Mesenchymal stem cell (in vitro differentiated cells and primary cell): ENCODE results near the gene ZDHHC9.

Source experiments
- DNase-seq: peaks from one replicate; pipeline ENCODE4 v3.0.0-alpha.2; 2013
- H2AFZ ChIP-seq: one replicate; pipeline ENCODE4 v1.6.1; 2013; ENCODE audit warnings: low read depth, mild to moderate bottlenecking, control low read depth, inconsistent platforms, low read length, moderate library complexity
- H2AK5ac ChIP-seq: 2 replicates; pipeline ENCODE4 v1.6.1; 2013; ENCODE audit warnings: low read length, moderate library complexity, mild to moderate bottlenecking, inconsistent platforms; ENCODE audit not compliant: severe bottlenecking
- H2BK120ac ChIP-seq: one replicate; pipeline ENCODE4 v1.6.1; 2013; ENCODE audit warnings: low read depth, mild to moderate bottlenecking, inconsistent platforms, low read length, moderate library complexity
- H2BK12ac ChIP-seq, 2 experiments: one replicate each; pipeline ENCODE4 v1.6.1; 2013; ENCODE audit warnings: inconsistent platforms in 2 of 2, low read length in 2 of 2, mild to moderate bottlenecking in 2 of 2, moderate library complexity in 2 of 2, control low read depth in 1 of 2
- H2BK15ac ChIP-seq: one replicate; pipeline ENCODE4 v1.6.1; 2013; ENCODE audit warnings: mild to moderate bottlenecking, low read depth, inconsistent platforms; ENCODE audit not compliant: poor library complexity, severe bottlenecking
- H2BK5ac ChIP-seq: 2 replicates; pipeline ENCODE4 v1.6.1; 2013; ENCODE audit warnings: low read depth, mild to moderate bottlenecking, low read length, control low read depth, inconsistent platforms; ENCODE audit not compliant: poor library complexity, severe bottlenecking
- H3K14ac ChIP-seq, 2 experiments: one replicate each; pipeline ENCODE4 v1.6.1; 2013; ENCODE audit warnings: inconsistent platforms in 2 of 2, low read length in 2 of 2, control low read depth in 1 of 2, mild to moderate bottlenecking in 1 of 2, moderate library complexity in 1 of 2
- H3K18ac ChIP-seq, 2 experiments: one replicate each; pipeline ENCODE4 v1.6.1; 2013; ENCODE audit warnings: inconsistent platforms in 2 of 2, low read length in 2 of 2, control low read depth in 1 of 2, low read depth in 1 of 2, mild to moderate bottlenecking in 1 of 2
- H3K23ac ChIP-seq, 2 experiments: one replicate each; pipeline ENCODE4 v1.6.1; 2013; ENCODE audit warnings: inconsistent platforms in 2 of 2, low read length in 2 of 2, mild to moderate bottlenecking in 2 of 2, moderate library complexity in 2 of 2, control low read depth in 1 of 2
- H3K27ac ChIP-seq: 2 replicates; pipeline ENCODE4 v1.5.1; 2013; ENCODE audit warnings: mild to moderate bottlenecking, moderate library complexity, low read length, control low read depth, inconsistent platforms; ENCODE audit not compliant: poor library complexity, severe bottlenecking
- H3K27me3 ChIP-seq, 2 experiments: 2 replicates each; pipeline versions ENCODE4 v1.6.1 to v1.7.0; 2013; ENCODE audit warnings: low read length in 2 of 2, mild to moderate bottlenecking in 2 of 2, moderate library complexity in 2 of 2, control low read depth in 1 of 2, inconsistent platforms in 1 of 2; ENCODE audit not compliant: control insufficient read depth in 1 of 2, insufficient read depth in 1 of 2
- H3K36me3 ChIP-seq, 2 experiments: 2 replicates each; pipeline versions ENCODE4 v1.6.1 to v1.7.0; 2013; ENCODE audit warnings: low read length in 2 of 2, control low read depth in 1 of 2, inconsistent platforms in 1 of 2, low read depth in 1 of 2, mild to moderate bottlenecking in 1 of 2; ENCODE audit not compliant: insufficient read depth in 2 of 2, control insufficient read depth in 1 of 2
- H3K4ac ChIP-seq, 2 experiments: one replicate each; pipeline ENCODE4 v1.6.1; 2013; ENCODE audit warnings: inconsistent platforms in 2 of 2, low read length in 2 of 2, mild to moderate bottlenecking in 2 of 2, moderate library complexity in 2 of 2, control low read depth in 1 of 2, low read depth in 1 of 2
- H3K4me1 ChIP-seq: 2 replicates; pipeline ENCODE4 v1.6.1; 2013; ENCODE audit warnings: low read depth, low read length, control low read depth; ENCODE audit not compliant: control insufficient read depth, insufficient read depth
- H3K4me2 ChIP-seq: 2 replicates; pipeline ENCODE4 v1.6.1; 2013; ENCODE audit warnings: low read length, mild to moderate bottlenecking, inconsistent platforms; ENCODE audit not compliant: poor library complexity, severe bottlenecking
- H3K4me3 ChIP-seq, 2 experiments: 2 replicates each; pipeline versions ENCODE4 v1.5.1 to v1.7.0; 2013; ENCODE audit warnings: low read length in 2 of 2, mild to moderate bottlenecking in 2 of 2, control low read depth in 1 of 2, low read depth in 1 of 2; ENCODE audit not compliant: insufficient read depth in 1 of 2
- H3K79me1 ChIP-seq: replicated peaks from 2 replicates; pipeline ENCODE4 v1.6.1; 2013; ENCODE audit warnings: mild to moderate bottlenecking, control low read depth, low read length, inconsistent platforms; ENCODE audit not compliant: poor library complexity, severe bottlenecking
- H3K9ac ChIP-seq: 2 replicates; pipeline ENCODE4 v1.7.0; 2013; ENCODE audit warnings: mild to moderate bottlenecking, low read length, moderate library complexity
- H3K9me3 ChIP-seq: 2 replicates; pipeline ENCODE4 v1.7.0; 2013; ENCODE audit warnings: mild to moderate bottlenecking, low read length; ENCODE audit not compliant: control insufficient read depth
- H4K8ac ChIP-seq: one replicate; pipeline ENCODE4 v1.6.1; 2013; ENCODE audit warnings: inconsistent platforms, mild to moderate bottlenecking, low read length, moderate library complexity
- H4K91ac ChIP-seq: one replicate; pipeline ENCODE4 v1.6.1; 2013; ENCODE audit warnings: mild to moderate bottlenecking, low read length, inconsistent platforms
- WGBS: methylation state at CpG from one replicate; pipeline ENCODE4 v1.1.7; 2013; ENCODE audit warnings: mixed read lengths; 5-methylcytosine and 5-hydroxymethylcytosine counted together

The ZDHHC9 gene

DNA sequence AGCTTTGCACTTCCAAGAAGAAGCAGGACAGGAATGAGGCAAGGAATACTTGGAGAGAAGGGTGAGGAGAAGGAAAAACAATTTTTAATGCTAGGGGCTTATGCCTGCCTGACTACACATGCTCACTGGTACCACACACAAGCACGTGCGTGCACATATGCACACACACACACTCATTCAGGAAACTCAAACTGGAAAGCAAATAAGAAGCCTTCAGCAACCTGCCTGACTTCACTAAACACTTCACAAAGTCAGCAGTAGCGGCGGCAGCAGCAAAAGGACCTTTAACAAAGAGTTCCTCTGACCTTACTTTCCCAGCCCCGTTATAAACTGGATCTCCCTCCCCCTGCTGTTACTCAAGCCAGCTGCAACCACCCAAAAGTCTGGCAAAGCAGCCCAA lies 3.3 kb downstream of the ZDHHC9 start:
- no peak for DNase-seq
- WGBS, result 80% methylated on average over 5 of the region's 5 CpGs

GRCh38 chrX:129836827-129837226 lies 6.9 kb downstream of the ZDHHC9 start:
- Histone ChIP-seq H3K4me1 (peaks cover 6% of the 10 kb centered on the region), H3K23ac (no peak overlapping the region), H3K4me3 (no peak overlapping the region), H2BK5ac (no peak overlapping the region), H2AFZ (no peak overlapping the region), H3K9ac (no peak overlapping the region), H2AK5ac (no peak overlapping the region), H3K18ac (no peak overlapping the region), H4K91ac (no peak overlapping the region), H2BK12ac (no peak overlapping the region), H4K8ac (no peak overlapping the region), H2BK15ac (no peak overlapping the region), H3K79me1 (peaks cover 7% of the 10 kb centered on the region), H3K4me2 (no peak overlapping the region), H3K27me3 (peaks cover 0 to 17% of the 10 kb centered on the region in 2 experiments), H3K9me3 (no peaks in the 10 kb centered on the region), H3K14ac (no peak overlapping the region), H3K36me3 (peaks cover 0 to 33% of the 10 kb centered on the region in 2 experiments), H3K4ac (no peak overlapping the region), H3K27ac (no peak overlapping the region), H2BK120ac (no peak overlapping the region)
- WGBS, result no CpG with 5 or more reads among the region's 3 CpGs
- DNase-seq, result no peak

More for the DNA sequence above, 3.3 kb downstream of the ZDHHC9 start:
- Histone ChIP-seq H3K4ac (no peak overlapping the region), H3K4me3 (peak overlapping the region in 1 of 2 experiments; percentile 59), H3K4me2 (no peak overlapping the region), H4K91ac (no peak overlapping the region), H3K23ac (no peak overlapping the region), H2AFZ (no peak overlapping the region), H3K79me1 (peaks cover 7% of the 10 kb centered on the region), H2BK12ac (no peak overlapping the region), H3K14ac (no peak overlapping the region), H3K4me1 (peaks cover 4% of the 10 kb centered on the region), H3K9ac (peak overlapping the region; percentile 44), H3K9me3 (no peaks in the 10 kb centered on the region), H3K27ac (no peak overlapping the region), H2AK5ac (no peak overlapping the region), H2BK120ac (no peak overlapping the region), H3K18ac (no peak overlapping the region), H3K36me3 (peaks cover 0 to 34% of the 10 kb centered on the region in 2 experiments), H4K8ac (no peak overlapping the region), H2BK5ac (no peak overlapping the region), H2BK15ac (no peak overlapping the region), H3K27me3 (peaks cover 0 to 19% of the 10 kb centered on the region in 2 experiments)

DNA sequence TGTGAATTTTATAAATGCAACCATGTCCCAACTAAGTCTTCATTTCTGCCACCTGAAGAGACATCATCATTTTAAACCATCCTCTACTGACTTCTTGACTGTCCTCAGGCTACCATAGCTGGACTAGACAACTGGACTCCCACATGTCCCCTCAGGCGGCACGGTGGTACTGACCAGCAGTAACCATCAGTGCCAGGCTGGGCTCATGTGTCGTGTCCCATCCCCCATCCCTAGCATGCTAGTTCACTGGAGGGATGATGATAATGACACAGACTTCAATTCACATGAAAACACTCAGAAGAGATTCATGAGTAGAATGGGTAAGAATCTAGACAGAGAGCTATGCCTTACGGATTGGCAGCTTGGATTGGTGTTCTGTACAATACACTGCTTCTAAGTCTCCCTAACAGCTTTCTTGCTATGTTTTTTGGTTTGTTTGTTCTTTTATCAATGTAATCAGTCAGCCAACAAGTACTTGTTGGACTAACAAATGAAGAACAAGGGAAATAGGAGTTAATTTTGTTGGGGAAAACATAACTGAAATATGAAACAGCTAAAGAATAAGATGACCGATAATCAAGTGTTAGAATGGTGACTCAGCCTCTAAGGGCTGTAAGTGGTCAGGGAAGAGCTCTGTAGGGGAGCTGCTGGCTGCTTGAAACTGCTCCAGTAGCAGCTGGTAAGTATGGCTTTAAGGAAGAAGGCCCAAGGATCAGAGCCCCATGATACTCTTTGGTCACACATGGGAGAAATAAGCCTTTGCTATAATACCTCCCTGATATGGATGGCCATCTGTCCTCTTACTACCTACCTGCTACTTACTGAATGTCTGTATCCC lies 10.3 kb downstream of the ZDHHC9 start:
- no peak overlapping the region for H2BK12ac ChIP-seq
- no peak overlapping the region for H3K23ac ChIP-seq
- H3K18ac ChIP-seq, result no peak overlapping the region
- peak; percentile 61 for DNase-seq
- peaks cover 4% of the 10 kb centered on the region for H3K79me1 ChIP-seq
- 0% methylated on average over 1 of the region's 5 CpGs for WGBS
- no peak overlapping the region for H2BK15ac ChIP-seq
- no peak overlapping the region for H3K4me2 ChIP-seq
- peaks cover 0 to 13% of the 10 kb centered on the region in 2 experiments for H3K27me3 ChIP-seq
- H3K4me1 ChIP-seq, result peaks cover 3% of the 10 kb centered on the region
- H3K9me3 ChIP-seq, result no peaks in the 10 kb centered on the region
- no peak overlapping the region for H4K91ac ChIP-seq
- H2AK5ac ChIP-seq, result no peak overlapping the region
- H3K27ac ChIP-seq, result peak overlapping the region; percentile 57
- H2BK120ac ChIP-seq, result no peak overlapping the region
- H3K9ac ChIP-seq, result no peak overlapping the region
- H3K4ac ChIP-seq, result no peak overlapping the region
- H3K14ac ChIP-seq, result no peak overlapping the region
- no peak overlapping the region for H2BK5ac ChIP-seq
- no peak overlapping the region for H2AFZ ChIP-seq
- peaks cover 3 to 28% of the 10 kb centered on the region in 2 experiments for H3K36me3 ChIP-seq
- H4K8ac ChIP-seq, result no peak overlapping the region
- peak overlapping the region in 1 of 2 experiments; percentile 13 for H3K4me3 ChIP-seq

- DNase-seq, result no peak
- H3K4me1 ChIP-seq, result peaks cover 3% of the 10 kb centered on the region
- peaks cover 5% of the 10 kb centered on the region for H3K79me1 ChIP-seq
- H3K9me3 ChIP-seq, result no peaks in the 10 kb centered on the region
- H2BK12ac ChIP-seq, result no peak overlapping the region
- H3K14ac ChIP-seq, result no peak overlapping the region
- H3K4me3 ChIP-seq, result no peak overlapping the region
- no peak overlapping the region for H4K91ac ChIP-seq
- peaks cover 3 to 18% of the 10 kb centered on the region in 2 experiments for H3K36me3 ChIP-seq
- H3K4me2 ChIP-seq, result no peak overlapping the region
- H2AFZ ChIP-seq, result no peak overlapping the region
- peaks cover 0 to 7% of the 10 kb centered on the region in 2 experiments for H3K27me3 ChIP-seq
- no peak overlapping the region for H2BK5ac ChIP-seq
- no peak overlapping the region for H2BK120ac ChIP-seq
- no peak overlapping the region for H3K4ac ChIP-seq
- H2BK15ac ChIP-seq, result no peak overlapping the region
- no peak overlapping the region for H3K23ac ChIP-seq
- H3K9ac ChIP-seq, result no peak overlapping the region
- H2AK5ac ChIP-seq, result no peak overlapping the region
- H3K18ac ChIP-seq, result no peak overlapping the region
- 100% methylated on average over 2 of the region's 8 CpGs for WGBS
- H4K8ac ChIP-seq, result no peak overlapping the region
- H3K27ac ChIP-seq, result no peak overlapping the region
Observed at GRCh38 chrX:129831091-129831885, 12.4 kb downstream of the ZDHHC9 start.
